T1000 (cell line): Measurements from ENCODE around the gene RTN4RL2.
A peak's percentile ranks its signal among the peaks of the same experiment; 100 is the strongest.

Experiments used
- DNase-seq: peaks from one replicate; lab custom pipeline; 2025; ENCODE audit warnings: mixed read lengths; lab: John Stamatoyannopoulos, UW

The RTN4RL2 gene

GRCh38 chr11:57460022-57460757 is at the start of gene RTN4RL2:
TSS of gene RTN4RL2 (plus strand) at chr11:57460528. CDS start at chr11:57460866, 338 bp downstream.
- peak; percentile 42 for DNase-seq

- DNase-seq, result no peak
These were observed 46.6 kb upstream of the RTN4RL2 start for GRCh38 chr11:57413681-57414080.

- no peak for DNase-seq
These were observed 45.6 kb upstream of the RTN4RL2 start for GRCh38 chr11:57414612-57415212.

GRCh38 chr11:57416436-57416835 is 43.9 kb upstream of the RTN4RL2 start:
- no peak for DNase-seq

- no peak for DNase-seq
These were observed 43.3 kb upstream of the RTN4RL2 start for GRCh38 chr11:57417056-57417455.

GRCh38 chr11:57418131-57418530 is 42.2 kb upstream of the RTN4RL2 start:
- DNase-seq, result no peak

GRCh38 chr11:57419146-57419545 is 41.2 kb upstream of the RTN4RL2 start:
- no peak for DNase-seq

- no peak for DNase-seq
These were observed 39.3 kb upstream of the RTN4RL2 start for GRCh38 chr11:57421066-57421465.

GRCh38 chr11:57421805-57422204 is 38.5 kb upstream of the RTN4RL2 start:
- DNase-seq, result no peak

- no peak for DNase-seq
These were observed 37.7 kb upstream of the RTN4RL2 start for GRCh38 chr11:57422669-57423068.

GRCh38 chr11:57424137-57424791 is 36.1 kb upstream of the RTN4RL2 start:
- no peak for DNase-seq

GRCh38 chr11:57424792-57425564 is 35.4 kb upstream of the RTN4RL2 start:
- peak; percentile 77 for DNase-seq

GRCh38 chr11:57425565-57426438 is 34.5 kb upstream of the RTN4RL2 start:
- no peak for DNase-seq

- DNase-seq, result no peak
These were observed 33.8 kb upstream of the RTN4RL2 start for GRCh38 chr11:57426439-57426928.

- peak; percentile 33 for DNase-seq
These were observed 33.2 kb upstream of the RTN4RL2 start, which contains the start of gene SLC43A3 for GRCh38 chr11:57426929-57427726. TSS of gene SLC43A3 (minus strand) at chr11:57427121. CDS start at chr11:57426172, 949 bp downstream.

- DNase-seq, result no peak
These were observed 32.6 kb upstream of the RTN4RL2 start for GRCh38 chr11:57427727-57428082.

- no peak for DNase-seq
These were observed 31.7 kb upstream of the RTN4RL2 start for GRCh38 chr11:57428643-57429042.

GRCh38 chr11:57429946-57430345 is 30.4 kb upstream of the RTN4RL2 start:
- no peak for DNase-seq

GRCh38 chr11:57430952-57431351 is 29.4 kb upstream of the RTN4RL2 start:
- no peak for DNase-seq

- DNase-seq, result no peak
These were observed 28.2 kb upstream of the RTN4RL2 start for GRCh38 chr11:57432149-57432561.
